Fibroblast of gingiva (primary cell): ENCODE data around the gene IP6K2.

ENCODE experiments used
- DNase-seq: peaks from one replicate; pipeline ENCODE4 v3.0.0-alpha.2; 2011; ENCODE audit warnings: low read depth

Gene IP6K2

DNA sequence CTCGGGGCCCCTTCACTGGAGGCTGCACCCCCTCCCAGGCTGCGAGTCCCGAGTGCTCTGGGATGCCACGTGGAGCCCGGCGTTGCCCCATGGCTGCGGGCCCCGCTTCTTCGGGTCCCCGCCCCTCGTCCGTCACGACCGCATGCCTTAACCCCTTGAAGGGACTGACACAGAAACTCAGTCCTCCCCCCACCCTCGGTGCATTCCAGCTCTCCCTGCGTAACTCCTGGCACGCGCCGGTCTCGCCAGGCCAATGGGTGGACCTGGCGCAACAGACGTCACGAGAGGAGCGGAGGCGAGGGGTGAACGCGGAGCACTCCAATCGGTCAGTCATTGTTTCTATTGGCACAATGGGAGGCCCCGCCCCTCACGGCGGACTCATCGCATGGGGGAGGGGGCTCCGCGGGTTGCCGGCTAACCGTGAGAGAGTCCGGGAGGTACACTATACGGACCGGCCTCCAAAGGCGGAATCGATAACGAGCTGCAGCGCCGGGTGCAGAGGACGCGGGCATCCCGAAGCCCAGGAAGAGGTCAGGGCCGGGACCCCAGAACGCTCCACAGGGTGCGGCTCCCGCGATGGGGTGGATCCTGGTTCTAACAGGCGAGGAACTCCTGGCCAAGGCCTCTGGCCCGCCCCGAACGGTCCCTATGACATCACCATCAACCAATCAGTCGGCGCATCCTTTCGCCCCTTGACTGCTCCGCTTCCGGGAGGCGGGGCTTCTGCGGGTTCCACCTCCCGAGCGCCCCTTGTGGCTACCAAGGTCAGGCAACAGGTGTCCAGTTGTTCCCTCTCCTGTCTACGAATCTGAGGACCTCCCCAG, 53.3 kb downstream of the IP6K2 start:
- peak; percentile 100 for DNase-seq

GRCh38 chr3:48662753-48663488, 54.1 kb downstream of the IP6K2 start, which contains the start of gene CELSR3:
Gene CELSR3, minus strand, starts transcription at chr3:48662886. Its CDS starts 252 bp downstream, at chr3:48662634.
- peak; percentile 96 for DNase-seq

DNA sequence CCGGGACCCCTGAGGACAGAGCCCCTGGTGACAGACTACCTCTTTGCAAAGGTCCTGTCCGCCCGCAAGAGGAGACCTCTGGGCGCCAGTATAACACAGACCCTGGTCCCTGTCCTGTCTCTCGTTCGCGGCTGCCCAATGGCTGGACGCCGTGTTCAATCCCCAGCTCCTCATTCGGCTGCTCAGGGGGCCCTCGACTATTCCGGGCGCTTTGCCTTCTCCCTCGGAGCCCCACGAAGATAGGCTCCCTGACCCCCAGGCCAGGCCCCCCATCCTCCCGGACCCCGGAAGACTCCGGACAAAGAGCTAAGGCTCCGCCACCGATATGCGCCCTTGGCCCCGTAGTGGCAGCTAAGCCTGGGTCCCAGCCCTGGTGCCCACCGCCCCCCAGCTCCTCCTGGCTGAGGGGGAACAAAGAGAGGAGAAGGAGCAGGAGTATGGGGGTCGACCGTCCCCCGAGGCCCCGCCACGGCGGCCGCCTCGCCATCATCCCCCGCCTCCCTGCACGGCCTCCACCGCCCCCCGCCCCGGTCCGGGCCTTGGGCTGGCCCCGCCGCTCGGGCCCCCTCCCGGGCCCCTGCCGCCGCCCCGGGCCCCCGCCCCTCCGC, 54.8 kb downstream of the IP6K2 start:
- no peak for DNase-seq

- DNase-seq, result peak; percentile 30
Observed at GRCh38 chr3:48661501-48662144, 55.4 kb downstream of the IP6K2 start.

DNA sequence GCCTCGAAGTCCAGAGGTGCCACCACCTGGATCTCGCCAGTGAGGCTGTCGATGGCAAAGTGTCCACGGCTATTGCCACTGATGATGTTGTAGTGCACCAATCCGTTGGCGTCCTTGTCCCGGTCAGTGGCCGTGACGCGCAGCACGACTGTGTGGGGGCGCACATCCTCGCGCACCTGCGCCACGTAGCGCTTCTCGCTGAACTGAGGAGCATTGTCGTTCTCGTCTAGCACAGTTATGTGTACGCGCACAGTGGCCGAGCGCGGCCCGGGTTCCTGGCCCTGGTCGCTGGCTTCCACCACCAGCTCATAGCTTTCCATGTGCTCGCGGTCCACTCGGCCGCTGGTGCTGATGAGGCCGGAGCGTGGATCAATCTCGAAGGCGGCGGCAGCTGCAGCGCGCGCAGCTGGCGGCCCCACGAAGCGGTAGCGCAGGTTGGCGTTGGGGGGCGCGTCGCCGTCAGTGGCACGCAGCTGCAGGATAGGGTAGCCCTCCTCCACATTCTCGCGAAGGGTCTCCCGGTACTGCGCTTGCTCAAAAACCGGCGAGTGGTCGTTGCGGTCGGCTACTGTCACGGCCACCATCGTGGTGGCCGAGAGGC, 56.1 kb downstream of the IP6K2 start:
- no peak for DNase-seq

GRCh38 chr3:48656841-48657281, 60.2 kb downstream of the IP6K2 start:
- no peak for DNase-seq

- peak; percentile 44 for DNase-seq
Observed at GRCh38 chr3:48656061-48656840, 60.8 kb downstream of the IP6K2 start.

GRCh38 chr3:48655606-48656005, 61.4 kb downstream of the IP6K2 start:
- no peak for DNase-seq

- DNase-seq, result no peak
Observed at GRCh38 chr3:48655063-48655462, 62.0 kb downstream of the IP6K2 start.

DNA sequence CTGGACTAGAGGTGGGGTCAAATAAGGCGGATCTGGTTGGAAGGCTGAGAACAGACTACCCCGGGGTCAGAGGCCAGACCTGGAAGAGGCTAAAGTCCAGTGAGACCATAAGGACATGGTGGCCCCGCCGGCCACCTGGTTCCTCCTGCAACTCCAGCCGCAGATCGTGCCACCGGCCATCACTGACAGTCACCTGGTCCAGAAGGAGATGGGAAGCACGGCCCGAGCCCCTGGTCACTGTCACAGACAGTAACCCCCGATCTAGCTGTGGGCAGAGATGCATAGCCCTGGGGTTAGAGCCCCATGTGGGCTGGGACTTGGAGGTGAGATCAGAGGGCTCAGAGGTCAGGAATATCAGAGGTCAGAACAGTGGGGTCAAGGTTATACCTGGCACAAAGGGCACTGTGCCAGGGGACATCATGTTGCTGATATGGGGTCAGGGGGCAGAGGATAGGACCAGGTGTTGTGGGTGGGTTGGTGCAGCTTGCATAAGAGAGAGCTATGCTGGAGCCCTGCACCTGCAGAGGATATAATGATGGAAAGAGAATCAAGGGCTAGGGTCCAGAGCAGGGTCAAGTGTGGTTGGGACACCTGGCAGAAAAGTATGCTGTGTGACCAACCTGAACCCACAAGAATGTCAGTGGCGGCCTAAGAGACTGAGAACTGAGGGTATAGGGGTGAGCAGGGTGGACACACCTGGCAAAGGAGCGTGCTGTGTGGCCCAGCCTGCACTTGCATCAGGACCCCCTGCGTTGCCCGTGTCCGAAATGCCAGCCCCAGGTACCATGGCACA, 63.9 kb downstream of the IP6K2 start:
- no peak for DNase-seq

DNA sequence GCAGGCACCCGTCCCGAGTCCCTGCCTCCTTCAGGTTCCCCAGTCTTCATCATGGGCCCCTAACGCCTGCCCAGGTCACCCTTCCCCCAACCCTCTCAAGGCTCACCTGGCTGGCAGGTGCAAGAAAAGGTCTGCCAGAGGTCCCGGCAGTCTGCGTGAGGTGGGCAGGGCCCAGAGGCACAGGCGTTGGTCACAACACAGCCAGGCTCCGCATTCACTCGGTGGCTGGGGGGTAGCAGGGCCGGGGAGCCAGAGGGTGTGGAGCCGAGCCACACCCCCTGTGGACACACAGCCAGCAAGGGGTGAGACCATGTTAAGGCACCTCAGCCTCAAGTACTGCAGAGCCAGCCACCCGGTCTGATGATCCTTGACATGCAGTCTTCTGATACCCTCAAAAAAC, 65.2 kb downstream of the IP6K2 start:
- DNase-seq, result no peak

- DNase-seq, result no peak
Observed at GRCh38 chr3:48650723-48651122, 66.3 kb downstream of the IP6K2 start.

DNA sequence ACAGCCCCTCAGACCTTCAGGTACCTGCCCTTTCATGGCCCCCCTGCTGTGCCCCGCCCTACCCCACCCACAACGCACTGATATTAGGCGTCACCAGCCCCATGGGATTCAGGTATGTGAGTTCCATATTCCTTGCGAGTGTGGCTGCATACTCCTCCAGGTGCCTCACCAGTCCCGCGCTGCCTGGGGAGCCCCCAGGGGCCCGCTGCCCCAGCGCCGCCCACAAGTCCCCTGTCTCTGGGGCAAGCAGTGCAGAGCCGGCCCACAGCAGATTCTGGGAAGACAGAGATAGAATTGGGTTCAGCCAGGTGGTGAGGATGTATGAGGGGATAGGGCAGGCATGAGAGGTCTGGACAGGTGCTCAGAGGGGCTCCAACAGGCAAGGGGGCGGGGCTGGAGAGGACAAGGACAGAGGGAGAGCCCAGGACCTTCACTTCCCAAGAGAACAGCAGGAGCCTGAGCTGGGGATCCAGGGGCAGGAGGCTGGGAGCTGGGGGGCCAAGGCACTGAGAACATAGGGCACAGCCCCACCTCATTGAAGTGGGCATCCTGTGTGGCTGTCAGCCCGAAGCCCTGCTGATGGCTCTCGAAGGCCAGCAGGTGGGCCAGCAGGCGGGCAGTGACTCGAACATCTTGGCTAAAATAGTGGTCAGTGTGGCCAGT, 68.7 kb downstream of the IP6K2 start:
- DNase-seq, result no peak

DNA sequence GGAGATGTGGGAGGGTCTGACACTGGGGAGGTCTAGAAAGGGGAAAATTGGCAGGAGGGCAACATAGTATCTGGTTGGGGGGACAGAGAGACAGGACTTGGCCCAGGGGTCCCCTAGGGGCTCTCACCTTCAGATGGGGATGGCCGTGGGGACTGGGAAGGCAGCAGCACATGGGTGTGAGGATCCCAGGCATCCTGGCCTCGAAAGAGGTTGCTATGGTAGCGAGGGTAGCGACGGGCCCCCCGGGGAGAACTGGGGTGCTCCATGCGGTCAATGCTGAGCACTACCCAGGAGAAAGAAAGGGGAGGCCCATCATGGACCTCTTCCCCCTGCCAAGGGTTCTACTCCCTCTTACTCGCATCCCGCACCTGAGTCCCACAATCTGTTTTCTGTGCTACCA, 69.3 kb downstream of the IP6K2 start:
- DNase-seq, result no peak

DNA sequence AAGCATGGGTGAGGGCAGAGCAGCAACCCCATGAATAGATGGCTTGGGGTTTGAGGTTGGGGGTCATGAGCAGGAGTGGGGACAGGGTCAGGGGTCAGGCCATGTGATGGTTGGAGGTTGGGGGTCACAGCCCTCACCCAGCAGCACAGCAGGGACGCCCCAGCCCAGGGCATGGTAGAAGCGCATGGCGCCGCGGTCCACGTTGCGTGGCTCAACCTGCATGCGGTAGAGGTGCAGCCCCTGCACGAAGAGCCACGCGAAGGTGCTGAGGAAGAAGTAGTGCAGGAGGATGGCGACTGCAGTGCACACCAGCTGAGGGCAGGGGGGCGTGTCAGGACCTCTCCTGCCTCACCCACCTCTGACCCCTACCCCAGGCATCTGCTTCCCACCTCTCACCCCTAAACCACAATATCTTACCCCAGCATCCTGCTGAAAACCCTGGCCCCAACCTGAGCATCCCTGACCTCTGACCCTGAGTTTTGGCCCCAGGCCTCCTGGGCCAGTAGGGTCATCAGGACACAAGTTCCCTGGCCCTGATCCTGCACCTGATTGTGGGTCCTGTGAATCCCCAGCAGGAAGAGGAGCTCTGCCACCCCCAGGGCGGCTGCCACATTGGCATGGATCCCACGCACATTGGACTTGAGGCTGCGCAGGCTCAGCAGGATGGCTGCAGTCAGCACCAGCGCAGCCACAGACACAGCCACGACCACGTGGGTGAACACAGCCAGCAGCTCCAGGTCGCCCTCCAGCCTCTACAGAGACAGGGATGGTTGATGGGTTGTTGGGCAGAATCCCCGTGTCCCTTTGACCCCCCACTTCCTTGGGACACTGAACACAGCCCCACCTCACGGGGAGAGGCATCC, 71.9 kb downstream of the IP6K2 start:
- DNase-seq, result no peak

GRCh38 chr3:48642605-48643004, 74.4 kb downstream of the IP6K2 start:
- DNase-seq, result no peak

DNA sequence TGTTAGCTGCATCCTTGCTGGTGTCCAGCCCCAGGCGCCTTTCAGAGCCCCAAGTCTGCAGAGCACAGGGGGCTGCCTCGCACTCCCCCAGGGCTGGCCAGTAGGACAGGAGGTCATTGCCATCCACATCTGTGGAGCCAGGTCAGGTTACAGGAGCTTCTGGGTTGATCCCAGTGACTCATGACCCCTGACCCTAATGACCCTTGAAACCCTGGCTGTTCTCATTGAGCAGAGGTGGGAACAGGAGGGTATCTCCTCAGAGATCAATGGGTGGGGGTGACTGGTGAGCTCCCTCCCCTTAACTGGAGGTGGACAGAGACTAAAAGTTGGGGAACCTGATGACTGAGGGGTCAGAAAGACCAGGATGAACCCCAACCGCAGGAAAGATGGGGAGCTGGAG, 75.6 kb downstream of the IP6K2 start:
- no peak for DNase-seq

- DNase-seq, result no peak
Observed at GRCh38 chr3:48639944-48640606, 76.9 kb downstream of the IP6K2 start.
